ENCODE results near the gene TCHP. TPM values are rescaled to one million over a fixed set of nuclear protein-coding genes. Genes with fewer than 3 reads are reported as not detected.

Gene TCHP
- total RNA-seq, 1 experiment from 2014 or later, result 11.8 TPM

- Histone ChIP-seq H3K9me2 (replicated peaks; ENCODE audit: insufficient read depth, low read length) (no peaks in the 10 kb centered on the region), H3K9ac (ENCODE audit: low read length) (no peak overlapping the region), H3K9me3 (ENCODE audit: low read length) (no peaks in the 10 kb centered on the region), H3K4me3 (ENCODE audit: low read length) (no peak overlapping the region), H3K36me3 (ENCODE audit: insufficient read depth, low read length) (peaks cover 70% of the 10 kb centered on the region; the same call in 1 of the 2 replicates), H3K27ac (ENCODE audit: low read length) (no peak overlapping the region), H2AFZ (ENCODE audit: low read length) (no peak overlapping the region), H4K20me1 (ENCODE audit: insufficient read depth, low read depth, low read length) (no peaks in the 10 kb centered on the region), H3K4me1 (ENCODE audit: low read length) (peaks cover 14% of the 10 kb centered on the region), H3K79me2 (ENCODE audit: low read length) (peaks cover 16% of the 10 kb centered on the region), H3K4me2 (ENCODE audit: low read depth, low read length, poor library complexity, severe bottlenecking) (no peak overlapping the region), H3K27me3 (ENCODE audit: low read length) (no peaks in the 10 kb centered on the region)
- no peak for DNase-seq
These were observed 49.0 kb downstream of the TCHP start for GRCh38 chr12:109949089-109949488.

DNA sequence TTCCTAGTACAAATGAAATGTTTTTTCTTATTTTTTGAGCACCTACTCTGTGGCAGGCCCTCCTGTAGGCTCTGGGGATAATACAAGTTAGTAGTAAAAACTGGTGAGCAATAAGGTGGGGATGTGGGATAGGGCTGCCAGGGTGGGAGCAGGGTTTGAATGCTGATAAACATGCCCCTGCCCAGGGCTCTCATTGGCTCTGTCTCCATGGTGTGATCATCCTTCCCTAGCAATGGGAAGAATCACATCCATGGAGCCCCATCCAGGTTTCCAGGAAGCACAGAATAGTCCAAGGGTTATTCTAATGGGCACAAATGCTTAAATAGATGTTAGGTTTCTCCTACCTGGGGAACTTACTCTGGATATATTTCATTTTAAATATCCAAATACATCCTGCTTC, 50.6 kb downstream of the TCHP start:
- Histone ChIP-seq H3K36me3 (ENCODE audit: insufficient read depth, low read length) (peaks cover 57% of the 10 kb centered on the region; the same call in 1 of the 2 replicates), H4K20me1 (ENCODE audit: insufficient read depth, low read depth, low read length) (no peaks in the 10 kb centered on the region), H3K27me3 (ENCODE audit: low read length) (no peaks in the 10 kb centered on the region), H3K4me1 (ENCODE audit: low read length) (peaks cover 14% of the 10 kb centered on the region), H3K9ac (ENCODE audit: low read length) (no peak overlapping the region), H3K4me3 (ENCODE audit: low read length) (no peak overlapping the region), H3K9me2 (replicated peaks; ENCODE audit: insufficient read depth, low read length) (no peaks in the 10 kb centered on the region), H3K4me2 (ENCODE audit: low read depth, low read length, poor library complexity, severe bottlenecking) (no peak overlapping the region), H3K79me2 (ENCODE audit: low read length) (peaks cover 16% of the 10 kb centered on the region), H3K27ac (ENCODE audit: low read length) (no peak overlapping the region), H3K9me3 (ENCODE audit: low read length) (no peaks in the 10 kb centered on the region), H2AFZ (ENCODE audit: low read length) (no peak overlapping the region)
- no peak for DNase-seq

DNA sequence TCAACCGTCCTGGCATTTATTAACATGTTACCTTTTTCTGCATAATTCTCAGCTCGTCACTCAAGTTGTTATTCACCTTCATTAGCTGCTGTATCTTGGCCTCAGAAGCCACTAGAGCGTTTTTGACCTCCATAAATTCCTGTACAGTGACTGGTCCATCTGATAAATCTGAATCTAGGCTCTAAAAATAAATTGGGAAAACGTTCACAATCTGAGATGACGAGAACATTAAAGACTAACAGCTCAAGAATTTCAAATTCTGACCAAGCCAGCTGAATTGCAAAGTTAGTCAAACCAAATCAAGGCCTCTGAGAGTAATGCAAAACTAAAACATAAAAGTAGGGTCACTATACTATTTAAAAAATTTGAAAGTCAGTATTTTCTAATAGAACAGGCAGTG, 51.1 kb downstream of the TCHP start:
- Histone ChIP-seq H3K9ac (ENCODE audit: low read length) (no peak overlapping the region), H4K20me1 (ENCODE audit: insufficient read depth, low read depth, low read length) (no peaks in the 10 kb centered on the region)

DNA sequence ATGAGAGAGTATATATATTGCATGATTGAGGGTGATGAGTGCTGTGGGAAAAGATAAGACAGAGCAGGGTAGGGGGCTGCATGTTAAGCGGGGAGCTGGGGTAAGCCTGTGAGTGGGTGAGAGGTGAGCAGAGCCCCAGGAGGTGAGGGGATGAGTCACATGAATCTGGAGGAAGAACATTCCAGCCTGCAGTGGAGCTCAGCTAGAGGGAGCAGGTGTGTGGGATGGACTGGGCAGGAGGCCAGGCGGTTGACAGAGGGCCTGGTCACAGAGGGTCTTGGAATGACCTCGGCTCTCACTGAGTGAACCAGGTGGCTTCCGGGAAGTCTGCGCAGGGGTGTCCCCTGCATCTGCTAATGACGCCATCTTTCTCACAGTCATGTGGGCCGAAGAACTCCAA, 51.7 kb downstream of the TCHP start:
- no peak overlapping the region for H3K4me2 ChIP-seq (ENCODE audit: low read depth, low read length, poor library complexity, severe bottlenecking)
- peaks cover 54% of the 10 kb centered on the region for H3K36me3 ChIP-seq (ENCODE audit: insufficient read depth, low read length)
- peaks cover 8% of the 10 kb centered on the region for H3K79me2 ChIP-seq (ENCODE audit: low read length)

More for the DNA sequence above, 51.1 kb downstream of the TCHP start:
- no peak overlapping the region for H3K4me2 ChIP-seq (ENCODE audit: low read depth, low read length, poor library complexity, severe bottlenecking)
- H3K27ac ChIP-seq (ENCODE audit: low read length), result no peak overlapping the region
- no peaks in the 10 kb centered on the region for H3K9me3 ChIP-seq (ENCODE audit: low read length)
- peaks cover 14% of the 10 kb centered on the region for H3K4me1 ChIP-seq (ENCODE audit: low read length)
- H3K36me3 ChIP-seq (ENCODE audit: insufficient read depth, low read length), result peaks cover 55% of the 10 kb centered on the region
- H3K4me3 ChIP-seq (ENCODE audit: low read length), result no peak overlapping the region
- no peaks in the 10 kb centered on the region for H3K27me3 ChIP-seq (ENCODE audit: low read length)
- no peak overlapping the region for H2AFZ ChIP-seq (ENCODE audit: low read length)
- no peaks in the 10 kb centered on the region for H3K9me2 ChIP-seq (replicated peaks; ENCODE audit: insufficient read depth, low read length)
- DNase-seq, result no peak
- peaks cover 13% of the 10 kb centered on the region for H3K79me2 ChIP-seq (ENCODE audit: low read length)

GRCh38 chr12:109952160-109952858, 52.2 kb downstream of the TCHP start:
- no peak overlapping the region for H2AFZ ChIP-seq (ENCODE audit: low read length)
- peaks cover 4% of the 10 kb centered on the region; the same call in 1 of the 2 replicates for H3K79me2 ChIP-seq (ENCODE audit: low read length)
- H3K4me3 ChIP-seq (ENCODE audit: low read length), result no peak overlapping the region
- H3K9me3 ChIP-seq (ENCODE audit: low read length), result no peaks in the 10 kb centered on the region
- H3K36me3 ChIP-seq (ENCODE audit: insufficient read depth, low read length), result peaks cover 49% of the 10 kb centered on the region
- no peaks in the 10 kb centered on the region for H3K27me3 ChIP-seq (ENCODE audit: low read length)
- no peak for DNase-seq
- H3K4me1 ChIP-seq (ENCODE audit: low read length), result peaks cover 12% of the 10 kb centered on the region
- no peaks in the 10 kb centered on the region for H3K9me2 ChIP-seq (replicated peaks; ENCODE audit: insufficient read depth, low read length)
- H3K9ac ChIP-seq (ENCODE audit: low read length), result no peak overlapping the region
- H4K20me1 ChIP-seq (ENCODE audit: insufficient read depth, low read depth, low read length), result no peaks in the 10 kb centered on the region
- no peak overlapping the region for H3K4me2 ChIP-seq (ENCODE audit: low read depth, low read length, poor library complexity, severe bottlenecking)
- H3K27ac ChIP-seq (ENCODE audit: low read length), result no peak overlapping the region

More for the DNA sequence above, 51.7 kb downstream of the TCHP start:
- no peaks in the 10 kb centered on the region for H3K9me2 ChIP-seq (replicated peaks; ENCODE audit: insufficient read depth, low read length)
- no peak overlapping the region for H3K4me3 ChIP-seq (ENCODE audit: low read length)
- H2AFZ ChIP-seq (ENCODE audit: low read length), result no peak overlapping the region
- no peak overlapping the region for H3K27ac ChIP-seq (ENCODE audit: low read length)
- no peaks in the 10 kb centered on the region for H3K27me3 ChIP-seq (ENCODE audit: low read length)
- no peak for DNase-seq
- H3K4me1 ChIP-seq (ENCODE audit: low read length), result peaks cover 14% of the 10 kb centered on the region
- no peaks in the 10 kb centered on the region for H3K9me3 ChIP-seq (ENCODE audit: low read length)
- no peaks in the 10 kb centered on the region for H4K20me1 ChIP-seq (ENCODE audit: insufficient read depth, low read depth, low read length)
- no peak overlapping the region for H3K9ac ChIP-seq (ENCODE audit: low read length)

GRCh38 chr12:109952873-109953272, 52.8 kb downstream of the TCHP start:
- Histone ChIP-seq H3K4me2 (ENCODE audit: low read depth, low read length, poor library complexity, severe bottlenecking) (no peak overlapping the region), H3K9me2 (replicated peaks; ENCODE audit: insufficient read depth, low read length) (no peaks in the 10 kb centered on the region), H3K27me3 (ENCODE audit: low read length) (no peaks in the 10 kb centered on the region), H3K9ac (ENCODE audit: low read length) (no peak overlapping the region), H3K9me3 (ENCODE audit: low read length) (no peaks in the 10 kb centered on the region), H3K4me3 (ENCODE audit: low read length) (no peak overlapping the region), H3K27ac (ENCODE audit: low read length) (no peak overlapping the region), H2AFZ (ENCODE audit: low read length) (no peak overlapping the region), H3K36me3 (ENCODE audit: insufficient read depth, low read length) (peaks cover 43% of the 10 kb centered on the region), H3K79me2 (ENCODE audit: low read length) (peaks cover 3% of the 10 kb centered on the region; the same call in 1 of the 2 replicates), H4K20me1 (ENCODE audit: insufficient read depth, low read depth, low read length) (no peaks in the 10 kb centered on the region), H3K4me1 (ENCODE audit: low read length) (peaks cover 7% of the 10 kb centered on the region)
- no peak for DNase-seq

- H3K27me3 ChIP-seq (ENCODE audit: low read length), result no peaks in the 10 kb centered on the region
- H3K36me3 ChIP-seq (ENCODE audit: insufficient read depth, low read length), result peaks cover 42% of the 10 kb centered on the region
- H3K27ac ChIP-seq (ENCODE audit: low read length), result no peak overlapping the region
- no peaks in the 10 kb centered on the region for H3K4me1 ChIP-seq (ENCODE audit: low read length)
- H3K4me3 ChIP-seq (ENCODE audit: low read length), result no peak overlapping the region
- no peak overlapping the region for H2AFZ ChIP-seq (ENCODE audit: low read length)
- H3K9me2 ChIP-seq (replicated peaks; ENCODE audit: insufficient read depth, low read length), result no peaks in the 10 kb centered on the region
- no peaks in the 10 kb centered on the region for H3K9me3 ChIP-seq (ENCODE audit: low read length)
- H3K79me2 ChIP-seq (ENCODE audit: low read length), result peaks cover 3% of the 10 kb centered on the region; the same call in 1 of the 2 replicates
- no peak for DNase-seq
- H4K20me1 ChIP-seq (ENCODE audit: insufficient read depth, low read depth, low read length), result no peaks in the 10 kb centered on the region
- no peak overlapping the region for H3K9ac ChIP-seq (ENCODE audit: low read length)
- no peak overlapping the region for H3K4me2 ChIP-seq (ENCODE audit: low read depth, low read length, poor library complexity, severe bottlenecking)
These were observed 53.6 kb downstream of the TCHP start for GRCh38 chr12:109953656-109954055.

DNA sequence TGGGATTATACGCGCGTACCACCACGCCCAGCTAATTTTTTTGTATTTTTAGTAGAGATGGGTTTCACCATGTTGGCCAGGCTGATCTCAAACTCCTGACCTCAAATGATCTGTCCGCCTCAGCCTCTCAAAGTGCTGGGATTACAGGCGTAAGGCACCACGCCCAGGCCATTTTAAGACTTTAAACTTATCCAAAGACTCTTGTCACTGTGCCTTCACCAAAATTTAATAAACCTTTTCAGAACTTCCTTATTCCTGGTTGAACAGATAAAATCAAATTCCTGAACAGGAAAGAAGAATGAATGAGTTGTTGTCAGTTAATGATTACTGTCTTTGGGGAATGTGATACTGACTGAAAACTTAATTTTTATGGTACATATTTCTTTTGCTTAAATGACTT, 58.3 kb downstream of the TCHP start:
- no peak for DNase-seq
- Histone ChIP-seq H3K27me3 (ENCODE audit: low read length) (no peaks in the 10 kb centered on the region), H3K27ac (ENCODE audit: low read length) (no peak overlapping the region), H2AFZ (ENCODE audit: low read length) (no peak overlapping the region), H3K36me3 (ENCODE audit: insufficient read depth, low read length) (peaks cover 39% of the 10 kb centered on the region), H3K9ac (ENCODE audit: low read length) (no peak overlapping the region), H3K4me3 (ENCODE audit: low read length) (no peak overlapping the region), H3K9me3 (ENCODE audit: low read length) (no peaks in the 10 kb centered on the region), H3K9me2 (replicated peaks; ENCODE audit: insufficient read depth, low read length) (no peaks in the 10 kb centered on the region), H4K20me1 (ENCODE audit: insufficient read depth, low read depth, low read length) (no peaks in the 10 kb centered on the region), H3K79me2 (ENCODE audit: low read length) (no peaks in the 10 kb centered on the region), H3K4me1 (ENCODE audit: low read length) (no peaks in the 10 kb centered on the region), H3K4me2 (ENCODE audit: low read depth, low read length, poor library complexity, severe bottlenecking) (no peak overlapping the region)

Measured in Karpas-422 (cell line).